HCT116 (cell line): Measurements from ENCODE around the gene IMMP2L. TPM values are rescaled to one million over a fixed set of nuclear protein-coding genes. Genes with fewer than 3 reads are reported as not detected.

Experiments used
- ATAC-seq: fragments of 200-7000 bp; cut with Tn5 transposase; 2 replicates; pipeline ENCODE4 v1.9.1; 2020; ENCODE audit warnings: mild to moderate bottlenecking, moderate library complexity
- BruUV-seq: library from RNA; stranded (reverse); fragments of 400-500 nt; replicated peaks from 2 replicates; lab custom pipeline; 2021; lab: Mats Ljungman, UMichigan
- CTCF ChIA-PET: fragments of 300-600 bp; sonication (Branson Sonifier 250); formaldehyde crosslinking; loops from one replicate; lab custom pipeline; 2021; ENCODE audit warnings: antibody characterized with exemption; lab: Charles Lee
- POLR2A ChIA-PET: fragments of 300-600, 350-600 bp; sonication (Branson Sonifier 250); formaldehyde crosslinking; loops from one replicate; lab custom pipeline; 2021; ENCODE audit warnings: antibody characterized with exemption; lab: Charles Lee
- RAD21 ChIA-PET, 2 experiments: fragments of 300-600 bp; sonication (Branson Sonifier 250); formaldehyde crosslinking; loops; one replicate each; lab custom pipeline; 2023; ENCODE audit warnings: low total read pairs in 2 of 2; ENCODE audit not compliant: uncharacterized antibody in 2 of 2, unreplicated experiment in 2 of 2, low non-redundant PET in 1 of 2; lab: Charles Lee
- DNase-seq: peaks from one replicate; pipeline ENCODE4 v3.0.0-alpha.2; 2010; ENCODE audit warnings: low read depth, low spot score
- H2AFZ ChIP-seq: fragments of 200-600 bp; shearing (Covaris generic), sonication (generic); 2 replicates; pipeline ENCODE4 v1.6.1; 2017; ENCODE audit warnings: low read depth, mixed run types, mixed read lengths, antibody characterized with exemption, low read length; ENCODE audit not compliant: poor library complexity, severe bottlenecking
- H3K27ac ChIP-seq: 2 replicates; pipeline ENCODE4 v1.5.1; 2012; ENCODE audit warnings: low read depth, low read length
- H3K27me3 ChIP-seq: fragments of 200-600 bp; sonication (generic); 2 replicates; pipeline ENCODE4 v1.6.1; 2016; ENCODE audit warnings: mixed run types, low read length, mixed read lengths; ENCODE audit not compliant: insufficient read depth
- H3K36me3 ChIP-seq, 2 experiments: fragments of 200-500 bp in 1 of 2; fragments of 200-600 bp in 1 of 2; sonication (Bioruptor generic) in 1 of 2; sonication (generic) in 1 of 2; 2 replicates each; pipeline versions ENCODE4 v1.5.1 to v1.6.1; 2014 to 2016; ENCODE audit warnings: low read length in 2 of 2, inconsistent platforms in 1 of 2, mixed read lengths in 1 of 2, mixed run types in 1 of 2; ENCODE audit not compliant: insufficient read depth in 2 of 2, control insufficient read depth in 1 of 2
- H3K4me1 ChIP-seq, 2 experiments: fragments of 200-600 bp in 1 of 2; sonication (generic) in 1 of 2; 2 replicates each; pipeline versions ENCODE4 v1.5.1 to v1.6.1; 2012 to 2017; ENCODE audit warnings: low read length in 2 of 2, inconsistent platforms in 1 of 2, mild to moderate bottlenecking in 1 of 2, mixed read lengths in 1 of 2, mixed run types in 1 of 2, moderate library complexity in 1 of 2; ENCODE audit not compliant: insufficient read depth in 2 of 2, control insufficient read depth in 1 of 2
- H3K4me2 ChIP-seq: fragments of 200-600 bp; sonication (generic); 2 replicates; pipeline ENCODE4 v1.6.1; 2017; ENCODE audit warnings: mixed run types, low read length, mixed read lengths
- H3K4me3 ChIP-seq, 2 experiments: fragments of 200-600 bp in 1 of 2; sonication (generic) in 1 of 2; replicated peaks in 1 of 2; 2 replicates each; pipeline ENCODE4 v1.5.1; 2011 to 2016; ENCODE audit warnings: low read length in 2 of 2, control low read depth in 1 of 2, low read depth in 1 of 2, mild to moderate bottlenecking in 1 of 2, mixed read lengths in 1 of 2, mixed run types in 1 of 2
- H3K79me2 ChIP-seq: fragments of 200-600 bp; sonication (generic); 2 replicates; pipeline ENCODE4 v1.6.1; 2017; ENCODE audit warnings: mild to moderate bottlenecking, mixed run types, low read length, moderate library complexity, mixed read lengths; ENCODE audit not compliant: insufficient read depth
- H3K9ac ChIP-seq: fragments of 200-600 bp; sonication (generic); 2 replicates; pipeline ENCODE4 v1.6.1; 2016; ENCODE audit warnings: low read length, mixed read lengths
- H3K9me2 ChIP-seq: fragments of 200-600 bp; sonication (generic), shearing (Covaris generic); 2 replicates; pipeline ENCODE4 v1.6.1; 2017; ENCODE audit warnings: mixed run types, mild to moderate bottlenecking, moderate library complexity; ENCODE audit not compliant: insufficient read depth
- H3K9me3 ChIP-seq, 2 experiments: fragments of 200-500 bp in 1 of 2; fragments of 200-600 bp in 1 of 2; sonication (Bioruptor generic) in 1 of 2; sonication (generic) in 1 of 2; 2 replicates each; pipeline ENCODE4 v1.6.1; 2014 to 2017; ENCODE audit warnings: low read length in 2 of 2, mixed read lengths in 2 of 2, inconsistent platforms in 1 of 2, low read depth in 1 of 2, mild to moderate bottlenecking in 1 of 2, mixed run types in 1 of 2, moderate library complexity in 1 of 2; ENCODE audit not compliant: control insufficient read depth in 1 of 2, insufficient read depth in 1 of 2
- H4K20me1 ChIP-seq: fragments of 200-600 bp; sonication (generic), shearing (Covaris generic); 2 replicates; pipeline ENCODE4 v1.6.1; 2017; ENCODE audit warnings: mixed run types, mild to moderate bottlenecking, moderate library complexity; ENCODE audit not compliant: insufficient read depth
- CBX3 ChIP-seq: IDR thresholded peaks from 2 replicates; pipeline ENCODE4 v1.6.1; 2012; ENCODE audit warnings: low read depth
- EZH2phosphoT487 ChIP-seq: fragments of 200-600 bp; IDR thresholded peaks from 2 replicates; pipeline ENCODE4 v1.6.1; 2018; ENCODE audit warnings: antibody characterized with exemption, borderline replicate concordance
- FOSL1 ChIP-seq: IDR thresholded peaks from 2 replicates; pipeline ENCODE4 v1.6.1; 2012; ENCODE audit warnings: low read depth
- POLR2AphosphoS5 ChIP-seq: IDR thresholded peaks from 2 replicates; pipeline ENCODE4 v1.6.1; 2011; ENCODE audit warnings: mild to moderate bottlenecking, low read depth, low read length, moderate library complexity
- RAD21 ChIP-seq: IDR thresholded peaks from 2 replicates; pipeline ENCODE4 v1.6.1; 2012; ENCODE audit warnings: low read depth, mild to moderate bottlenecking
- SP1 ChIP-seq: IDR thresholded peaks from 2 replicates; pipeline ENCODE4 v1.6.1; 2012; ENCODE audit warnings: low read depth
- SRF ChIP-seq: IDR thresholded peaks from 2 replicates; pipeline ENCODE4 v1.6.1; 2012; ENCODE audit warnings: low read depth
- TCF7L2 ChIP-seq: IDR thresholded peaks from 2 replicates; pipeline ENCODE4 v1.7.0; 2011; ENCODE audit warnings: borderline replicate concordance, inconsistent platforms; ENCODE audit not compliant: insufficient read depth, insufficient read length; ENCODE audit errors: extremely low read depth
- ZNF274 ChIP-seq: fragments of 200-500 bp; sonication (Bioruptor generic); IDR thresholded peaks from 2 replicates; pipeline ENCODE4 v1.6.1; 2014; ENCODE audit warnings: mild to moderate bottlenecking, low read depth, low read length, inconsistent platforms
- intact Hi-C: fragments of 100-400 bp; cut with micrococcal nuclease; formaldehyde crosslinking; loops from 2 replicates; pipeline ENCODE4 v1.10.0; 2022
- total RNA-seq: library from RNA; stranded (reverse); gene quantifications from one replicate; pipeline ENCODE4 v1.2.1, GENCODE V29; 2021; ENCODE audit not compliant: unreplicated experiment

Gene IMMP2L
- total RNA-seq, 1 experiment from 2014 or later = 21.1 TPM

DNA sequence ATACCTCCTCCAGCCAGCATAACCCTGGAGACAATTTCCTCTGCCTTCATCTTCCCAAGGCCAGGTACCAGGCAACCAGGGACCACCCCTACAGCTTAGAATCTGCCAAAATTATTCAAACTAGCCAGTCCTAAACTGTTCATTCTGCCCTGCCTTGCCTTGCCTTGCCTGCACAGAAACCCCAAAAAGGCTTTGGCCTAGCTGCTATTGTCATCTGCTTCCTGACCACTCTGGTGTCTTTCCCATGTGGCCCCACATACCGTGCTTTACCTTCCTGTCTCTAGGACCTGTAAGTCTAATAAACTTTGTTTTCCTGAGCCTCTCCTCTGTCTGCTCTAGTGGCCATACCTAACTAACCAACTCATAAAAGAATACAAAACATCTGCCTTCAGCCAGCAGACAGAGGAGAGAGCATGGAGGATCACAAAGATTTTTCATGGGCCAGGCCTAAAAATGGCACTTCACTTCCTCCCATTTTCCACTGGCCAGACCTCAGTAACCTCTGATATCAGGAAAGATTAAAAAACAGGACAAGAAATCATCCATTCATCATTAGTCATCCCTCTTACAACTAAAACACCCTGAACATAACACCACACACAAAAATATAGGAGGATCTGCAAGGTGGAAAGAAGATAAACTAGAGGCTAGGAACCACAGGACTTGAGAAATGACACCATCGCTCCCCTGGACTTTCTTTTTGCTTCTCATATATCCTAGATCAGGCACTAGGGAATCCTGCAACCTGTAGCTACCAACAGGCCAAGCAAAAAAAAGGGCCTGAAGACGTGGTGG lies 51.5 kb downstream of the IMMP2L start:
- Histone ChIP-seq H3K4me1 (no peaks in the 10 kb centered on the region), H4K20me1 (no peaks in the 10 kb centered on the region), H3K9me3 (no peaks in the 10 kb centered on the region), H3K9me2 (no peaks in the 10 kb centered on the region), H3K4me3 (no peak overlapping the region), H3K79me2 (no peaks in the 10 kb centered on the region), H3K9ac (no peak overlapping the region), H3K27me3 (no peaks in the 10 kb centered on the region), H3K27ac (no peak overlapping the region), H2AFZ (no peak overlapping the region), H3K4me2 (no peak overlapping the region), H3K36me3 (no peaks in the 10 kb centered on the region)
- intact Hi-C loops = no loop called here
- ATAC-seq = no peak
- POLR2A ChIA-PET = no interaction called here
- TF ChIP-seq SP1 (no peak), TCF7L2 (no peak), RAD21 (no peak)
- BruUV-seq = no TSS peak
- CTCF ChIA-PET = no interaction called here
- DNase-seq = no peak
- RAD21 ChIA-PET = no interaction called here

DNA sequence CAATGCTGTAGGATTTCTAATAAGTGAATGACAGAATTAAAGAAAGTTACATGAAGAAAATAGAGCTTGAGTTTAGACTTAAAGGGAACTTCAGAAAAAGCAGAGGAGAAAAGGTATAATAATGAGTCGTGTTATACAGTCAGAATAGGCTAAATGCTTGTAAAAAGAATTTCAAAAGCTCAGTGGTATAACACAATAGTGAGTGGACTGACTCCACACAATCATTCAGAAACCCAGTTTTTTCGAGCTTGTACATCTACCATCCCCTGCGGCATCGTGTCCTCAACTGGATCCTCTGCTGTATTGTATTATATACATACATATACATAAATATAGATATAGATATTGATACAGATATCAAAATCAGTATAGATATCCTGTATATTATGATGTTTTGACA lies 52.2 kb downstream of the IMMP2L start:
- ChIA-PET RAD21 (no interaction called here), CTCF (no interaction called here), POLR2A (no interaction called here)
- no peak overlapping the region for H3K4me3 ChIP-seq
- H3K9me2 ChIP-seq = no peaks in the 10 kb centered on the region
- no peaks in the 10 kb centered on the region for H3K27me3 ChIP-seq
- no peaks in the 10 kb centered on the region for H3K79me2 ChIP-seq
- H3K9me3 ChIP-seq = no peaks in the 10 kb centered on the region
- intact Hi-C loops = no loop called here
- no peaks in the 10 kb centered on the region for H3K36me3 ChIP-seq
- H4K20me1 ChIP-seq = no peaks in the 10 kb centered on the region
- no peak overlapping the region for H3K27ac ChIP-seq
- no peaks in the 10 kb centered on the region for H3K4me1 ChIP-seq
- DNase-seq (no peak), ATAC-seq (no peak)
- BruUV-seq = no TSS peak
- H3K9ac ChIP-seq = no peak overlapping the region
- no peak overlapping the region for H2AFZ ChIP-seq
- no peak overlapping the region for H3K4me2 ChIP-seq
- TF ChIP-seq POLR2AphosphoS5 = no peak
- no peak for TF ChIP-seq ZNF274
- no peak for TF ChIP-seq CBX3
- TF ChIP-seq FOSL1 = no peak
- TF ChIP-seq EZH2phosphoT487 = no peak
- no peak for TF ChIP-seq SRF
